COR-L47 (cell line): ENCODE measurements around the gene MAPKAPK3.

Experiments used
- DNase-seq: peaks from one replicate; lab custom pipeline; 2025; lab: John Stamatoyannopoulos, UW

Gene MAPKAPK3

GRCh38 chr3:50587806-50588758 is 28.9 kb upstream of the MAPKAPK3 start:
- DNase-seq = no peak

GRCh38 chr3:50588759-50589433 is 28.1 kb upstream of the MAPKAPK3 start:
- DNase-seq = no peak

GRCh38 chr3:50591196-50591741 is 25.7 kb upstream of the MAPKAPK3 start:
- no peak for DNase-seq

GRCh38 chr3:50592568-50592967 is 24.4 kb upstream of the MAPKAPK3 start:
- DNase-seq = no peak

GRCh38 chr3:50594253-50594785 is 22.6 kb upstream of the MAPKAPK3 start:
- DNase-seq = no peak

GRCh38 chr3:50599115-50599715 is 17.7 kb upstream of the MAPKAPK3 start:
- no peak for DNase-seq

GRCh38 chr3:50599716-50600118 is 17.2 kb upstream of the MAPKAPK3 start:
- no peak for DNase-seq

GRCh38 chr3:50600141-50600753 is 16.7 kb upstream of the MAPKAPK3 start:
- DNase-seq = no peak

GRCh38 chr3:50600841-50601591 is 15.9 kb upstream of the MAPKAPK3 start:
- peak; percentile 18 for DNase-seq

- DNase-seq = no peak
Measured at GRCh38 chr3:50602595-50603191, 14.3 kb upstream of the MAPKAPK3 start.

GRCh38 chr3:50603261-50604109 is 13.5 kb upstream of the MAPKAPK3 start:
- no peak for DNase-seq

GRCh38 chr3:50604110-50604621 is 12.8 kb upstream of the MAPKAPK3 start:
- no peak for DNase-seq

- no peak for DNase-seq
Measured at GRCh38 chr3:50604628-50605588, 12.0 kb upstream of the MAPKAPK3 start.

GRCh38 chr3:50605901-50606326 is 11.0 kb upstream of the MAPKAPK3 start:
- no peak for DNase-seq

GRCh38 chr3:50606596-50606995 is 10.4 kb upstream of the MAPKAPK3 start:
- no peak for DNase-seq

GRCh38 chr3:50607271-50608091 is 9.5 kb upstream of the MAPKAPK3 start:
- no peak for DNase-seq

- no peak for DNase-seq
Measured at GRCh38 chr3:50608278-50608677, 8.7 kb upstream of the MAPKAPK3 start.
